Right ventricle myocardium superior (tissue), 1 donor: Measurements from ENCODE around the gene FADD. TPM values are rescaled to one million over a fixed set of nuclear protein-coding genes. Genes with fewer than 3 reads are reported as not detected.
A peak's percentile ranks its signal among the peaks of the same experiment; 100 is the strongest.

Experiments
- ATAC-seq: fragments of 200-7000 bp; cut with Tn5 transposase; one replicate; pipeline ENCODE4 v1.9.1; 2020; ENCODE audit warnings: mild to moderate bottlenecking; ENCODE audit not compliant: poor library complexity
- DNase-seq: peaks from one replicate; pipeline ENCODE4 v3.0.0-alpha.2; 2020
- intact Hi-C: fragments of 100-400 bp; cut with DNase I; formaldehyde crosslinking; loops from one replicate; pipeline ENCODE4 v1.11.2; 2022
- total RNA-seq: library from RNA; stranded (reverse); fragmentation: NEBNext Ultra II Directional; extraction: Animal tissue kit (Norgen Biotek cat#: 25700); gene quantifications from one replicate; pipeline ENCODE4 v1.2.1, GENCODE V29; 2021
- donor health status: DM: no; HTN: yes; CAD: no; lungs with severe emphysema.

Gene FADD
- total RNA-seq, 1 donor from 2014 or later = 10.3 TPM

DNA sequence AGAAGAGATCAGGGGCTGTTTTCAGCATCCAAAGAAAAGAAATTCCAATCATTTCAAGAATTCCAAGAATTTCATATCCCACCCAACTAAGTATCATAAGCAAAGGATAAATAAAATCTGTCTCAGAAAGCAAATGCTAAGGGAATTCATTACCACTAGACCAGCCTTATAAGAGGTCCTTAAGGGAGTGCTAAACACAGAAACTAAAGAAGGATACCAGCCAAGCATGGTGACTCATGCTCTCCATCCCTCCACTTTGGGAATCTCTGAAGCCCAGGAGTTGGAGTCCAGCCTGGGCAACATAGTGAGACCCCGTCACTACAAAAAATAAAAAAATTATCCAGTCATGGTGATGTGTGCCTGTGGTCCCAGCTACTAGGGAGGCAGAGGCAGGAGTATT is 17.8 kb downstream of the FADD start:
- DNase-seq (no peak), ATAC-seq (no peak)
- intact Hi-C loops = no loop called here

DNA sequence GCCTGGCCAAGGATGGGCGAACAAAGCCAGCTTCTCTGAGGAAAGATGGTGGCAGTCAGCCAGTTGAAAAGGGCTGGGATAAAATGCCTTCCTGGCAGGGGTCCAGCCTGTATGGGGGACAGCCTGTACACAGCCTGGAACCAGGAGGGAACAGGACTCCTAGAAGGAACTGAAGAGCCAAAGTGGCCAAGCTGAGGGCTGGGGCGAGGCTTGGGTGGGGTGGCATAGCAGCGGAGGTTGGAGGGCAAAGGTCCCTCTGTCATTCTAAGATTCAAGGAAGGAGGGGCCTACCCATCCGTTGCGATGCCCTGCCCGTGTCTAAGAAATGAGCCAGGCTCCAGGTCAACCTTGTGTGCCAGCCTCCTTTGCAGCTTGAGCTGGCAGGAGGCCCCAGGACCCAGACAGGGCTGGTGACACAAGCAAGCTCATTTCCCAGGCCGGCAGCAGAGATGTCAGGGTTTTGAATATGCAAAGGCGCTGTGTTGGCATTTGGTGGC is 22.6 kb downstream of the FADD start:
- peak; percentile 55 for ATAC-seq
- intact Hi-C loops = no loop called here
- DNase-seq = peak; percentile 55

DNA sequence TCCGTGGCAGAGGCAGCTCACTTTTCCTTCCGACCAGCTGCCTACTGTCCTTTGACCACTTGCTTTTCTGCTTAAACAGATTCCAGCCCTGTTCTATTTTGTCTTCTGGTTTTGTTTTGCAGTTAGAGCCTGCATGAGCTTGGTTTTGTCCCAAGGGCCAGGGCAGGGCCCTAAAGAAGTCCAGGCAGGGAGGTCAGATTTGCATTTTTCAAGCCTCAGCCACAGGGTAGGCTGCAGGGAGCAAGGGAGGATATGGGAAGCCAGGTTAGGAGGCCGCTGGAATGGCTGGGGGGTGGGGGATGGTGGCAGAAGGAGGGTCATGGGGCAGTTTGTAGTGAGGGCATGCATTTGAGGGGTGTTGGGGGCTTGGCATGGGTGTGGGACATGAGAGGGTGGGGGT is 23.1 kb downstream of the FADD start:
- no peak for DNase-seq
- ATAC-seq = no peak
- intact Hi-C loops = no loop called here

DNA sequence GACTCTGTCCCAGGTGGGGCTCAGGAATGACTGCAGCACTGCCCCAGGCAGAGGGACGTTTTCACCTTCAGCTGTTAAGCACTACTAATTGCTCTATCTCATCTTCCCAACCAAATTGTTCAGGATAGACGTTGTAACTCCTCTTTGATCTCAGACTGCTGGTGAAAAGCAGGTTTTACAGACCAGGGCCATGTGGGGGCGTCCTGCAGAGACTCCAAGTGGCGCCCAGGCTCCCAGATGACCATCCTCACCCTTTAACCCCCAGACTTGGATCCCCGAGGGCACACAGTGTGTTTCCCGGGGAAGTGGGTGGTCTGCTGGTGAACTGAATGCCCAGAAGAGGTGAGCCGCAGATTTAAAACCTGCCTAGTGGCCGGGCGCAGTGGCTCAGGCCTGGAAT is 23.9 kb downstream of the FADD start:
- intact Hi-C loops = no loop called here
- ATAC-seq (no peak), DNase-seq (no peak)

DNA sequence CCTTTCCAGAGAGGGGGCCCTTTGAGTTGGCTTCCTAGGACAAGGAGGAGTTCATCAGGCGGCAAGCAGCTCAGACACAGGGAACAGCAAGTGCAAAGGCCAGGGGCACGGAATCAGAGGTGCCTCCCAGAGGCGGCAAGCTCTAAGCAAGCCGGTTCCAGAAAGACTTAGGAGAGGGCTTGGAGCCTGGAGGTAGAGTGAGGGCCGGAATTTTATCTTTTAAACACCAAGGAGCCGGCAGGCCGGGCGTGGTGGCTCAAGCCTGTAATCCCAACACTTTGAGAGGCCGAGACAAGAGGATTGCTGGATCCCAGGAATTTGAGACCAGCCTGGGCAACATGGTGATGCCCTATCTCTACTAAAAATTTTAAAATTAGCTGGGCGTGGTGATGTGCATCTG is 26.6 kb downstream of the FADD start:
- intact Hi-C loops = no loop called here
- no peak for DNase-seq
- no peak for ATAC-seq

DNA sequence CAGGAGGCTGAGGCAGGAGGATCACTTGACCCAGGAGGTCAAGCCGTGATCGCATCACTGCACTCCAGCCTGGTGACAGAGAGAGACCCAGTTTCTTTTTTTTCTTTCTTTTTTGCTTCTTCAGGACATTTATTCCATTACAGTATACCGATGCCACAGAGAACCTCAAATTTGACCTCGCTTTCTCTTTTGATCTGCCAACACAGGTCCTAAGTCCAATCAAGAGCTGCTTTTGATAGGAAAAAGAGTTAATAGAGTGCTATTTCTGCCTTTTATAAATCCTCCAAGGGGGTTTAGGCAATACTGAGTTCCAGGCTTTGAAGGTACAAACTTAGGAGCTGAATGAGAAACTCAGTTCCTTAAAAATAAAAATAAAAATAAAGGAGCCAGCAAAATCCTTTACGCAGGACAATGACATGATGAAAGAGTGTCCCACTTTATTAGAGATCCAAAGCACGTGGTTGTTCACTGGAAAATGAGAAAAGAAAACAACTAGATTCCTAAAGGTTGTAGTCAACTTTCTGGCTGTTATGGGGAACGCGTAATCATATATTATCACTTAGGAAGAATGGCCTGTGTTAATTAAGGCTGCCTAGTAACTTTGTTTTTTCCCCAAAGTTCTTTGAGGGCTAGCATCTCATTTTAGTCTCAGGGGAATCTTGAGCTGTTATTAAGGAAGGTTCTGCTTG is 27.2 kb downstream of the FADD start:
- no peak for DNase-seq
- ATAC-seq = no peak
- intact Hi-C loops = no loop called here

DNA sequence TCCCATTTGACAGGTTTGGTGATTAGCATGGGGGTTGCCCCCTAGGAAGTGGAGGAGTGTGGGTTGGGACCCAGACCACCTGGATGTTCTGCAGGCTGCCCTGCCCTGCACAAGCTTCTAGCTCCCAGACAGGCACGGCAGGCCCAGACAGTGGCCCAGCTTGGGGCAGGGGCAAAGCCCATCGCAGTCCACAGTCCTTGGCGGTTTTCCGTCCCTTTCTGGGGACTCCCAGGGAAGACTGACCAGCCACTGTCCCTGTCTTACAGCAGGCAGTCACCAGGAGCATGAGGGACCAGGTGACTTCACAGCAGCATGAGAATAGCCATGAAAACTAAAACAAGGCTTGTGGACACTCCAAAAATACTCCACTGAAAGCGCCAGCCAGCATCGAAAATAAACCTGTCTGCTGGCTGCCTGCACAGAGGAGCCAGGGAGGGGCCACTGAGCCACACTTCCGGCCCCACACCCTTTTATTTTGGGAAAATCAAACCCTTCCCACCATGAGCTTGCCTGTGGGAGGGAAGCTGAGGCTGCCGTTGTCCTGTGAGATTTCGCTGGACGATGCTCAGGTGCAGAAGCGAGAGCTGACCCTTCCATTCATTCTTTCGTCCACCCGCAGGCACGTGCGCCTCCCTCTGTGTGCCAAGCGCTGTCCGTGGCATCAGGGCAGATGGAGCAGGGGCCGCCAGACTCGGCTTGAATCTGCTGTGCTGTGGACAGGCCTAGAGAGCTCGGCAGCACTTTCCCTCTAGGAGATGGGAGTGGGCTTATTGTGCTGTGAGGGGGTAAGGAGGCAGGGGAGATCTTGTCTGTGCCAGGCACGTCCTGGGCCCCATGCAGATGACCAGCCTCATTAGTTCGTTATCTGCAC is 28.0 kb downstream of the FADD start:
- intact Hi-C loops = no loop called here
- ATAC-seq (peak; percentile 86), DNase-seq (no peak)

DNA sequence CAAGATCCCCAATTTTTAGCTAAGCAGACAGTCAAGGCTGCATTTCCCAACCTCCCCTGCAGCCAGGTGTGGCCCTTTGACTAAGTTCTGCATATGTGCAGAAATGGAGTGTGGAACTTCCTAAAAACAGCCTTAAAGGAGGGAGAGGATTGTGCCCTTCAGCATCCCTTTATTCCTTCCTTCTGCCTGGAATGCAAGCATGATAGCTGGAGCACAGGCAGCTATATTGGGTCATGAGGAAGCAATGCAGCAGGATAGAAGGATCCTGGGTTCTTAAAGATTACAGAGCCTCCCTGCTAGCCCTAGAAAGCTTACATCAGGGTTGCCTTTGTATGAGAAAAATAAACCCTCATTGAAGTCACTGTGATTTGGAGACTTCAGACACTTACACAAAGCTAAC is 29.9 kb downstream of the FADD start:
- no peak for ATAC-seq
- intact Hi-C loops = no loop called here
- no peak for DNase-seq

DNA sequence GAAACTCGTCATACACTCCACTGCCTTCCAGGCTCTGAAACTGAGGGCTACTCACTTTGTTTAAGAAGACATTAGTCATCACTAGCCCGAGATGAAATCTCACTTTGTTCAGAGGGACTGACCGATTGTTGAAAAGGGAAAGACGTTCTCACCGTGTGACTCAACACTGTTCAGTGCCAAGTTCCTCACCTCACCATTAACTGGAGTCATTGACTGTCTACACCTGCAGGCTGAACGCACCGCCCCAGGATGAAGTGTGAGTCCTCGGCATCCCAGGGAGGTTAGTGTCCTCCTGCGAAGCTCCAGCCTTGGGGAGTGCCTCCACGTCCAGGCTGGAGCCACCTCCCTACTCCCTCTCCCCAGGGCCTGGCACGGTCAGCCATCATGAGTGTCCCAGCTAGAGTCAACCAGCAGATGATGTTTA is 30.4 kb downstream of the FADD start:
- DNase-seq = no peak
- intact Hi-C loops = no loop called here
- ATAC-seq = no peak

DNA sequence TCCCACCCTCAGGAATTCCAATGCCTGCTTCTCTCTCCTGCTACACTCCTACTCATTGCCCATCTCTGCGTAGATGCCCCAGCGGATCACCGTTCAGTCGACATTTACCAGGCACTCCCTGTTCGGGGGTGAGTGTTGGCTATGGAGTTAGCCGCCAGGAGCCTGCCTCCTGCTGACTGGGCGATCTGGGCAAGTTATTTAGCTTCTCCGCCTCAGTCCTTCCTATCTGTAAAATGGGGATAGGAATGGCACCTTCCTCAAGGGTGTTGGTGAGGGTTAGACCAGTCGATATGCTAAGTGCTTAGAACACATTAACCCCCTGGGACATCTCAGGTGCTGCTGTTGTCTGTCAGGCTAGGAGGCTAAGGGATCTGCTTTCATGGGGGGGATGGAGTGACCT is 30.9 kb downstream of the FADD start:
- intact Hi-C loops = no loop called here
- DNase-seq (no peak), ATAC-seq (no peak)

DNA sequence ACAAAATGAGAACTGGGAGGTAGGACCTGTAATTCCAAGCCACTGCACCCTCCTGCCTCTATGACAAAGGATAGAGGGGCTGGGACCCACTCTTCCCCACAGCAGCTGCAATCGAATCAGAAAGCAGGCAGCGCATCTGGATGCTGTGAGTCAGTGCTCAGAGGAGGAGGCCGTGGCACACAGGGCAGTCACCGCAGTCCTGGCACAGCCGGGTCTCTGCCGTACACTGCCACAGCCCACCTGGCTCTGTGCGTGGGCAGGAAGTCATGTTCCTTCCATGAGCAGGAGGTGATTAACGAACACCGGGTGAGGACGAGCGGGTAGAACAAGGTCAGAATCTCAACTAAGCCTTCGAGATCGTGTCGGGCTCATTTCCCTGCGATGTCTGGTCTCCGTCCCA is 37.2 kb downstream of the FADD start:
- intact Hi-C loops = no loop called here
- DNase-seq = no peak
- no peak for ATAC-seq

DNA sequence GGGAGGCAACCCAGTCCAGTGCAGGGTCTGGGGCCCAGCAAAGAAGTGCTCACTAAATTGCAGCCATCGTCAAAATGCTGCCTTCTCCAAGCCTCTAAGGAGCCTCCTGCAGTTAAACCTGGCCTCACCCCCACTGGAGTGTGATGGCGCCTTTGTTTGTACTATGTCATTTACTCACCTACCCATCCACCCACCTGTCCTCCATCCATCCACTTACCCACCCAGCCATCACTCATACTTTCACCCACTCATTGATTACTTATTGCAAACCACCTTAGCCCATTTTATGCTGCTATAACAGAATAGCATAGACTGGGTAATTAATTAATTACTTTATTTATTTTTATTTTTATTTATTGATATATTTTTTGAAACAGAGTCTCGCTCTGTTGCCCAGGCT is 38.6 kb downstream of the FADD start:
- intact Hi-C loops = no loop called here
- ATAC-seq = no peak
- DNase-seq = no peak

DNA sequence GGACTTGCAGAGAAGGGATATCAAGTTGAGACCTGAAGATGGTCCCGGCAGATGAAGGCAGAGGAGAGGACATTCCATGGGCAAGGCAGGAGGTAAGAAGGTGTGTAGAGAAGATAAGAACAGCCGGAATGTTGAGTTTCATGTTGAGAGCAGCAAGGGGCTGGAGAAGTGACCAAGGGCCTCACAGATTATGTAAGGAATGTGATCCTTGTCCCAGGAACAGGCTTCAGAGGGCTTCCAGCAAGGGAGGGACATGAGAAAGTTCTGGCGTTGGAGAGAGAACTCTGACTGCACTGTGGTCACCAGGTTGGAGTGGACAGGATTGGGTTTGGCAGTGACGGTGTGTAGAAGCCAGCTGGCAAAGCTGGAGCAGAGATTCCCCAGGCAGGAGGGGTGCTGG is 39.8 kb downstream of the FADD start:
- DNase-seq (no peak), ATAC-seq (no peak)
- intact Hi-C loops = no loop called here

DNA sequence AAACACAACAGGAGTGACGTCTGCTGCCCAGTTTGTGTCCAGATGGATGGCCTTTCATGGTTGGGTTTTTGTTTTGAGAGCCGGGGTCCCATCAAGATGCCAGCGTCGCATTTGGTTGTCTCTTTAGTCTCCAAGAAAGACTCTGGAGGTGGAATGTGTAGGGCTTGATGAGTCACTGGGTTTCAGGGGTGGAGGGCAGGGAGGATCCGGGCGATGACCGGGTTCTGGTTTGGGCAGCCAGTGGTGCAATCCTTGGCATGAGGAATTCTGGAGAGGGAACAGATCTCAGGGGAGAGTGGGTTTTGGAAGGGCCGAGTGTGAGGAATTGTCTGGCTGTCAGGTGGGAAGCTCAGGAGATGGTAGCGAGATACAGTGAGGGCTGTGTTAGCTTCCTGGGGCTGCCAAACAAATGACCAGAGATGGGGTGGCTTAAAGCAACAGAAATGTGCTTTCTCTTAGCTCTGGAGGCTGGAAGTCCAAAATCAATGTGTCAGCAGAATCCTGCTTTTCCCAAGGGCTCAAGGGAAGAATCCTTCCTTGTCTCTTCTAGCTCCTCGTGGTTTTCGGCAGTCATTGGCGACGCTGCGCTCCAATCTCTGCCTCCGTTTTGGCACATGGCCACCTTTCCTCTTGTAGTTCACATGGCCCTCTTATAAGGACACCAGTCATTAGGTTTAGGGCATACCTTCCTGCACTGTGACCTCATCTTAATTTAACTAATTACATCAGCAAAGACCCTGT is 41.0 kb downstream of the FADD start:
- intact Hi-C loops = no loop called here
- DNase-seq (peak; percentile 16), ATAC-seq (no peak)

DNA sequence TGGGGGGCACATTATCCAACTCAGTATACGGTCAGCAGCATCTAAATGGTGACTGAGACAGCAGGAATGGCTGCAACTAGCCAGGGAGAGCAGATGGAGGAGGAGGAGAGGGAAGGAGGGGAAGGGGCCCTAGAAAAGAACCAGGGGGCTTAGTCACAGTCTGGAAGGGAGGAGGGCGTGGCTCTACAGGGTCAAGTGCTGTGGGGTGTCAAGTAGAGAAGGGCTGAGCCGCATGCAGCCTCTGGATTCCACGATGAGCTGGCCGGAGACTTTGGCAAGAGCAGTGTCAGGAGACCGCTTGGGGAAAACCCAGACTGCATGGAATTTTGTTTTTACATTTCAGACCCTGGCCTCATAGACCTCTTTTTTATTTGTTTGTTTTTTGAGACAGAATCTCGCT is 41.6 kb downstream of the FADD start:
- intact Hi-C loops = no loop called here
- DNase-seq (peak; percentile 7), ATAC-seq (no peak)

DNA sequence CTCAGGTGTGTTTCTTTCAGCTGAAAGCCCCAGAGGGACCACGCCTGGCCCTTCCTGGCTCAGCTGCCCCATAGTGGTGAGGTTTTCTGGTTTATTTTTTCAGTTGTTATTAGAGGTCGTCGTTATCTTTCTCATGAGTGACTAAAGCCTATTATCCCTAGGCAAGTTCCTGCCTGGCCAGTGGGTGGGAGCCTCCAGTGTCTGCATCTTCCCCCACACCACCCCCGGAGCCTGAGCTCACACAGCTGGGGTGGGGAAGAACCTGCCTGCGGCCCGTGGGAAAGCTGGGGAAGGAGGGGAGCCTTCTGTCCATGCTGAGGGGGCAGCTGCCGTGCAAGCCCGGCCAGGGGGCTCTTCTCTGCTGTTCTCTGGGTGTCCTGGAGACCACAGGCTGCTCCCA is 43.1 kb downstream of the FADD start:
- intact Hi-C loops = no loop called here
- ATAC-seq = no peak

DNA sequence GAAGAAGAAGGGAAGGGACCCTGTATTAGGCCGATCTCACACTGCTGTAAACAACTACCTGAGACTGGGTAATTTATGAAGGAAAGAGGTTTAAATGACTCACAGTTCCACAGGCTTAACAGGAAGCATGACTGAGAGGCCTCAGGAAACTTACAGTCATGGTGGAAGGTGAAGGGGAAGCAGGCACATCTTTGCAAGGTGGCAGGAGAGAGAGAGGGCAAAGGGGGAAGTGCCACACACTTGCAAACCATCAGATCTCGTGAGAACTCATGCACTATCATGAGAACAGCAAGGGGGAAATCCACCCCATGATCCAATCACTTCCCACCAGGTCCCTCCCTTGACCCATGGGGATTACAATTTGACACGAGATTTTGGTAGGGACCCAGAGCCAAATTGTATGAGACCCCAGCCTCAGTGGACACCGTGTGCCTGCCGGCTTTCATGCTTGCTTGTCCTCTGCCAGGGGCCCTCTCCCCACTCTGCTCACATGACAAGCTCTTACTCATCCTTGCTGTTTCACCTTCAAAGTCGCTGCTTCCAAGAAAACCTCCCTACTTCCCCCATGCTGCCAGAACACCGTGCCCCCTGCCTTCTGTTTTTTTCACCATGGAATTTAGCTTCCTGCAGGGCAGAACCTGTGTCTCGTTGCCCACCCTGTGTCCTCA is 44.1 kb downstream of the FADD start:
- intact Hi-C loops = no loop called here
- ATAC-seq (no peak), DNase-seq (peak; percentile 5)

More for the DNA sequence above, 43.1 kb downstream of the FADD start:
- DNase-seq = peak; percentile 11

DNA sequence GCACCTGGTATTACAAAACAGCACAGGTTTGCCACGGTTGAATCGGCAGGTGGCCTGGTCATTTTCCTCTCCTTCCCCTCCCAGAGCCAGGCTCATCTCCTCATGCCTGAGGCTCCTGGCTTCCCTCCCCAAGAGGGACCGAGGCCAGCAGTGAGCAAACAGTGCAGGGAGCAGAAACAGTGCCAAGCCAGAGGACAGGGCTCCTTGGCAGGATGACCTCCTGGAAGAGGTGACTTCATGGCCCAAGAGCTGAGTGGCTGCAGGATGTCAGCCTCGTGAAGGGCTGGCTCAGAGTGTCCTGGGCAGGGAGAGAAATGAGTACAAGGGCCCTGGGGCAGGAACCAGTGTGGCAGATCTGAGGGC is 44.6 kb downstream of the FADD start:
- peak; percentile 85 for ATAC-seq
- intact Hi-C loops = no loop called here
- peak; percentile 69 for DNase-seq
